Activated CD8-positive, alpha-beta T cell treated with anti-CD3 and anti-CD28 coated beads for 36 hours (primary cell): ENCODE data around the gene CSF3. TPM values are rescaled to one million over a fixed set of nuclear protein-coding genes. Genes with fewer than 3 reads are reported as not detected.

Experiments used
- ATAC-seq: fragments of 200-7000 bp; cut with Tn5 transposase; one replicate; pipeline ENCODE4 v1.10.0; 2021; ENCODE audit warnings: mild to moderate bottlenecking, moderate library complexity
- CTCF ChIA-PET: fragments of 350-600 bp; sonication (Branson Sonifier 250); formaldehyde crosslinking; loops from one replicate; lab custom pipeline; 2021; ENCODE audit warnings: antibody characterized with exemption; lab: Charles Lee
- POLR2A ChIA-PET: fragments of 350-600 bp; sonication (Branson Sonifier 250); formaldehyde crosslinking; loops from one replicate; lab custom pipeline; 2021; ENCODE audit warnings: antibody characterized with exemption; lab: Charles Lee
- DNase-seq: peaks from one replicate; pipeline ENCODE4 v3.0.0-alpha.2; 2020
- H3K27ac Mint-ChIP-seq: one replicate; pipeline ENCODE4 v1.8.0; 2021; ENCODE audit warnings: mild to moderate bottlenecking, mixed read lengths
- H3K27me3 Mint-ChIP-seq: one replicate; pipeline ENCODE4 v1.8.0; 2021; ENCODE audit warnings: mixed read lengths
- H3K36me3 Mint-ChIP-seq: one replicate; pipeline ENCODE4 v1.8.0; 2021; ENCODE audit warnings: low read depth, mixed read lengths
- H3K4me1 Mint-ChIP-seq: one replicate; pipeline ENCODE4 v1.8.0; 2021; ENCODE audit warnings: low read depth, mixed read lengths
- H3K4me3 Mint-ChIP-seq: one replicate; pipeline ENCODE4 v1.8.0; 2021; ENCODE audit warnings: mild to moderate bottlenecking, moderate library complexity, mixed read lengths
- H3K9me3 Mint-ChIP-seq: one replicate; pipeline ENCODE4 v1.8.0; 2021; ENCODE audit warnings: mixed read lengths
- CTCF ChIP-seq: fragments of 200-600 bp; IDR thresholded peaks from one replicate; pipeline ENCODE4 v1.8.0; 2022; ENCODE audit warnings: antibody characterized with exemption, mild to moderate bottlenecking
- intact Hi-C: fragments of 100-400 bp; cut with micrococcal nuclease; formaldehyde crosslinking; loops from one replicate; pipeline ENCODE4 v1.10.0; 2022
- total RNA-seq, 2 experiments: library from RNA; stranded (reverse); gene quantifications; one replicate each; pipeline ENCODE4 v1.2.3, GENCODE V29; 2021

CSF3 gene
- total RNA-seq, 2 experiments from 2014 or later: not detected

- no peaks in the 10 kb centered on the region for H3K36me3 Mint-ChIP-seq
- no peak overlapping the region for H3K27ac Mint-ChIP-seq
- no peak overlapping the region for H3K4me3 Mint-ChIP-seq
- no peak for TF ChIP-seq CTCF
- intact Hi-C loops: no loop called here
- ChIA-PET POLR2A (no interaction called here), CTCF (interaction anchor here (1.0 to 1.3 kb wide), 2 partner anchors 11 to 116 kb away, joined by 3 read pairs; no protein-coding TSS in a partner anchor)
- no peaks in the 10 kb centered on the region for H3K4me1 Mint-ChIP-seq
- ATAC-seq (no peak), DNase-seq (no peak)
- H3K9me3 Mint-ChIP-seq: no peaks in the 10 kb centered on the region
- peaks cover 2% of the 10 kb centered on the region for H3K27me3 Mint-ChIP-seq
Measured at GRCh38 chr17:39970157-39970692, 45.0 kb upstream of the CSF3 start.

GRCh38 chr17:39971076-39971603 lies 44.1 kb upstream of the CSF3 start:
- Mint-ChIP-seq H3K36me3 (no peaks in the 10 kb centered on the region), H3K4me3 (no peak overlapping the region), H3K9me3 (no peaks in the 10 kb centered on the region), H3K27ac (no peak overlapping the region), H3K4me1 (no peaks in the 10 kb centered on the region), H3K27me3 (peaks cover 2% of the 10 kb centered on the region)
- intact Hi-C loops: no loop called here
- ATAC-seq (no peak), DNase-seq (no peak)
- ChIA-PET POLR2A (no interaction called here), CTCF (interaction anchor here (1.3 kb wide), 2 partner anchors 9 to 12 kb away, joined by 3 to 4 read pairs; partner anchors contain the start of gene GSDMA)
- TF ChIP-seq CTCF: no peak

GRCh38 chr17:39972271-39972670 lies 43.0 kb upstream of the CSF3 start:
- DNase-seq (no peak), ATAC-seq (no peak)
- H3K4me3 Mint-ChIP-seq: no peak overlapping the region
- H3K27ac Mint-ChIP-seq: no peak overlapping the region
- peaks cover 2% of the 10 kb centered on the region for H3K27me3 Mint-ChIP-seq
- CTCF ChIA-PET: interaction anchor here (1.1 to 1.4 kb wide), 4 partner anchors 8 to 351 kb away, joined by 3 to 7 read pairs (median 4); partner anchors contain the start of genes GSDMA and PSMD3
- TF ChIP-seq CTCF: no peak
- no peaks in the 10 kb centered on the region for H3K4me1 Mint-ChIP-seq
- POLR2A ChIA-PET: interaction anchor here (1.2 kb wide), 1 partner anchor 25 kb away, joined by 3 read pairs; no protein-coding TSS in a partner anchor
- no peaks in the 10 kb centered on the region for H3K9me3 Mint-ChIP-seq
- intact Hi-C loops: no loop called here
- no peaks in the 10 kb centered on the region for H3K36me3 Mint-ChIP-seq

GRCh38 chr17:39973496-39973895 lies 41.7 kb upstream of the CSF3 start:
- Mint-ChIP-seq H3K27ac (no peak overlapping the region), H3K4me3 (no peak overlapping the region), H3K27me3 (peaks cover 2% of the 10 kb centered on the region), H3K4me1 (no peaks in the 10 kb centered on the region), H3K9me3 (no peaks in the 10 kb centered on the region), H3K36me3 (no peaks in the 10 kb centered on the region)
- ChIA-PET CTCF (interaction anchor here (1.4 kb wide), 1 partner anchor 15 kb away, joined by 3 read pairs; no protein-coding TSS in a partner anchor), POLR2A (interaction anchor here (0.7 to 1.2 kb wide), 2 partner anchors 26 to 180 kb away, joined by 3 read pairs; no protein-coding TSS in a partner anchor)
- TF ChIP-seq CTCF: no peak
- no peak for ATAC-seq
- intact Hi-C loops: no loop called here
- no peak for DNase-seq

- Mint-ChIP-seq H3K9me3 (no peaks in the 10 kb centered on the region), H3K27ac (no peak overlapping the region), H3K4me3 (no peak overlapping the region), H3K27me3 (peaks cover 2% of the 10 kb centered on the region), H3K36me3 (no peaks in the 10 kb centered on the region), H3K4me1 (peaks cover 3% of the 10 kb centered on the region)
- intact Hi-C loops: no loop called here
- ATAC-seq: no peak
- TF ChIP-seq CTCF: no peak
- POLR2A ChIA-PET: no interaction called here
- CTCF ChIA-PET: interaction anchor here (1.6 kb wide), 1 partner anchor 16 kb away, joined by 9 read pairs; no protein-coding TSS in a partner anchor
- DNase-seq: no peak
Measured at GRCh38 chr17:39974433-39974832, 40.8 kb upstream of the CSF3 start.
